ENCODE results near the gene RNFT1.
"Not testable (repeated sequence)": the region's sequence is repeated elsewhere in the genome, so short reads cannot be mapped to it uniquely, and the experiment has no call there.

The RNFT1 gene

GRCh38 chr17:59920637-59921036 is 43.9 kb downstream of the RNFT1 start:
- DNase-seq (ENCODE audit: low spot score): not testable (repeated sequence)

- no peak for DNase-seq (ENCODE audit: low spot score)
Measured at GRCh38 chr17:59916446-59916845, 48.1 kb downstream of the RNFT1 start.

GRCh38 chr17:59914274-59914854 is 50.2 kb downstream of the RNFT1 start:
- DNase-seq (ENCODE audit: low spot score): peak; percentile 62

- DNase-seq (ENCODE audit: low spot score): no peak
Measured at GRCh38 chr17:59907467-59907866, 57.1 kb downstream of the RNFT1 start.

GRCh38 chr17:59903455-59903854 is 61.1 kb downstream of the RNFT1 start:
- no peak for DNase-seq (ENCODE audit: low spot score)

Measured in CD4-positive, alpha-beta T cell treated with Interleukin-2 at 100 ng/mL for 4 hours (primary cell).